DMS79 (cell line): ENCODE measurements around the gene UTP11.

Experiments
- DNase-seq: peaks from one replicate; lab custom pipeline; 2025; lab: John Stamatoyannopoulos, UW

The UTP11 gene

DNA sequence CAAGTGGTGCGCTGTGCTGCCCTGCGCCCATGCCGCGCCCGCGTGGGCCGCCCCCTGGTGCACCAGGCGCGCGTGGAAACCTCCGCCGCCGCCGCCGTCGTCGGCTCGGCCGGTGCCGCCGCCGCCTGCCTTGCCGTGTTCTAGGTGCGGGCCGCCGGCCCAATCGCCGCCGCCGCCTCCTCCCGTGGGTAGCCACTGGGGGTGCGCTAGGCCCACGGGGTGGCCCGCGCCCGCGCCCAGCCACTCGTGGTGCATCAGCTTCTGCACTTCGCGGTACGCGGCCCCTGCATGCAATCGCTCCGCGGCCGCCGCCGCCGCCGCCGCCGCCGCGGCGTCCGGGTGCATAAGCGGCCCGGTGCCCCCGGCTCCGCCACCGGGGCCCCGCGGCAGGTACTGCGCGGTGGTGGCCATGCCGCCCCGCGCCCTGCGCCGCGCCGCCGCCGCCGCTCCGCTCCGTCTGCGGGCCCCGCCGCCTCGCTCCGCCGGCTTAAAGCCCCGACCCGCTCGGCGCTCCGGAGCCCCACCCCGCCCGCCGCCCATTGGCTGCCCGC is 33.9 kb downstream of the UTP11 start, which contains the start of gene POU3F1:
POU3F1 (minus strand) TSS at position 461 of the 551 bp plus-strand sequence; CDS start at position 411, 50 bp downstream.
- no peak for DNase-seq

GRCh38 chr1:38046884-38047602 is 34.5 kb downstream of the UTP11 start:
- DNase-seq = peak; percentile 69

- no peak for DNase-seq
These were observed 35.1 kb downstream of the UTP11 start for GRCh38 chr1:38047603-38048141.

- DNase-seq = no peak
These were observed 38.0 kb downstream of the UTP11 start for GRCh38 chr1:38050397-38051078.

GRCh38 chr1:38051079-38051543 is 38.6 kb downstream of the UTP11 start:
- DNase-seq = no peak

DNA sequence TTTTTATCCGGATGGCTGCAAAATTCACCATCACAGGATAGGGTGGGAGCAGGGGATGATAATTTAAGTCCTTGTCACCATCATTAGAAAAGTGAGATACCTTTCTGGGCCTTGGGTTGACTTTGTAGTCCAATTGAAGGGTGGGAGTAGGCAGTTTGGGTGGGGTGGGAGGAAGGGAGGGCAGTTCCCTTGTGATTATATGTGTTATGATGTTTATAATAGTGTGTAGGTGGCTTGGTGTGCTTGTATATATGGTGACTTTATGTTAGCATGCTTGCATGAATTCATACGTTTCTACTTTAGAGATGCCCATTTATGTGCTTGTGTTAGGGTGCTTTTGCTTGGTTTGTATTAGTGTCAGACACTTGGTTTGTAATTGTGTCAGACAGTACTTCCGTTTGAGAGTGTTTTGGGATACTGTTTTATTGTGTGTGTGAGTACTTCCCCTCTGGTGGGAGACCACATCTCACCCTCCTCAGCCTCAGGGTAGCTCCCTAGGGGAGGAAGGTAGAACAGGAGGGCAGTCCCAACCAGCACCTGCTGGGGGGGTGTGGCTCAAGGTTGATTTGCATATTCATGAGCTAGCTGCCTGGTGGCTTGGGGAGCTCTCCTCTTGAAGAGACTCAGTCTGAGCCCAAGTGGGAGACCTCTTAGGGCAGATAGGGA is 40.3 kb downstream of the UTP11 start:
- DNase-seq = no peak

- DNase-seq = no peak
These were observed 41.0 kb downstream of the UTP11 start for GRCh38 chr1:38053416-38054091.

DNA sequence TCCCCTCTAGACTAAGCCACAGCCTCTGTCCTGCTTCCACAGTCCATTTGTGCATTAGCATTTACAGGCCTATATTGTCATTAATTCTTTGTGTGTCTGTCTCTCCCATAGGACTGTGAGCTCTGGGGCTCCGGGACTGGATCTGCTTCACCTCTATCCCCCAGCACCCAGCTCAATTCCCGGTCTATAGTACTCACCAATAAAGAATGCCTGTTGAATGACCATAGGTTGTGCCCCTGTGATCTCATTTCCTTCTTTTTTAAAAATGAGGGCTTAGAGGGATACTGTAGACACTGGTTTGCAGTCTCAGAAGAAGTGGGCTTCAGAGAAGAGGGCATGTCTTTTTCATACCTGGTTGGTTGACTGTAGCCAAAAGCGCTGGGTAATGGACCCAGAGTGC is 42.9 kb downstream of the UTP11 start:
- DNase-seq = no peak

DNA sequence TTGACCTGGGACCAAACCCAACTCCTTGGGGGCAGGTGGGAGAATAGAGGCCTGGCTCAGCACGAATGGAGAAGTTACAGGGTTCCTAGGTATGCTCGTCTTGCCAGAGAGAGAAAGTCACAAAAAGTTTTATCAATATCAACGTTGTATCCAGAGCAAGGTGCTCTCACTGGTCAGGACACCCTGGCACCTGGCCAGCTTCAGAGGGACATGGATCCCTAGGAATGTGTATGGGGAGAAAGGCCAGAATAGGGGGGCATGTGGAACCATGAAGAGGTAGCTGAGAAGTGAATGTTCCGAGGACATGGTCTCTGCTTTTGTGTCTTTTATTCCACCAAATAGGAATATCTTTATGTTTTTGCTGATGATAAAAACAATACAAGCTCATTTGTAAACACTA is 43.4 kb downstream of the UTP11 start:
- DNase-seq = no peak

DNA sequence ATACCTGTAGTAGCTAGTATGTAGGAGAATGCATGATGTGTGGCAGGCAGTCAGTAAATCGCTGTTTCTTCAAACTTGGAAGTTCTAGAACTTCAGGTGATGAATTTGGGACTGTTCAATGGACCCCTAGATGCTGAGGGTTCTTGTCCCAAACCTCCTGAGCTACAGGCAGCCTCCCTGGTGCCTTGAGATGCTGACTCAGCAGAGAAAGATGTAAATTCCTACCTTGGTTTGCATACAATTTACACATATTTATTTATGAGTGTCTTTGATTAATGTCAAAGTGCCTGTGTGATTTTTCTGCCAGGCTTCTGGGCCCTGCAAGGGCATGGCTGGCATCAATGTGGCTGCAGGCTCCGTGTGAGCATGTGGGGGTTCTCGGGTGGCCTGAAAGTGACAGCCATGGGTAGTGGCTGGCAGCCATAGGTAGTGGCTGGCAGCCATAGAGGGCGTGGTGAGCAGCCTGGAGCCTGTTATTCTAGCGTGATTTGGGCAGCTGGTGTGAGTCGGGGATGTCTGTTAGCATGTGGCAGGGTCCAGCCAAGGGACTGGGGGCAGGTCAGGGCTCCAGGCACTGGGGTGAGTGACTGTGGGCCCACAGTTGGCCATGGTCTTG is 47.2 kb downstream of the UTP11 start:
- no peak for DNase-seq

DNA sequence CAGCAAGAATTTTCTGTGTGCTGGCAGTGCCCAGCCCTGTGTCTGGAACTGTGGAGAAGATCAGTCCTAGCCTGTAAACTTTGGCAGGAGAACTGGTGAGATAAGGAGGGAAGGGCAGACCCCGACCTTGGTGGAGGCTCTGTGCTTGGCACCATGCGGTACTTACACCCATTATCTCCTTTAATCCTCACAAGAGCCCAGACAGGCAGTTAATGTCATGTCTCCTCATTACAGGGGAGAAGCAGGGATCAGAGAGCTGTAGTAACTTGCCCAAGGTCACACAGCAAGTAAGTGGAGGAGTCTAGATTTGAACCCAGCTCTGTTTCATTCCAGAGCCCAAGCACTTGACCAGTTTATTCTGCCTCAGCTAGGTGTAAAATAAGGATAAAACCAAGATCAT is 48.0 kb downstream of the UTP11 start:
- DNase-seq = no peak

- DNase-seq = no peak
These were observed 48.8 kb downstream of the UTP11 start for GRCh38 chr1:38061290-38061689.

- DNase-seq = no peak
These were observed 49.4 kb downstream of the UTP11 start for GRCh38 chr1:38061883-38062328.

DNA sequence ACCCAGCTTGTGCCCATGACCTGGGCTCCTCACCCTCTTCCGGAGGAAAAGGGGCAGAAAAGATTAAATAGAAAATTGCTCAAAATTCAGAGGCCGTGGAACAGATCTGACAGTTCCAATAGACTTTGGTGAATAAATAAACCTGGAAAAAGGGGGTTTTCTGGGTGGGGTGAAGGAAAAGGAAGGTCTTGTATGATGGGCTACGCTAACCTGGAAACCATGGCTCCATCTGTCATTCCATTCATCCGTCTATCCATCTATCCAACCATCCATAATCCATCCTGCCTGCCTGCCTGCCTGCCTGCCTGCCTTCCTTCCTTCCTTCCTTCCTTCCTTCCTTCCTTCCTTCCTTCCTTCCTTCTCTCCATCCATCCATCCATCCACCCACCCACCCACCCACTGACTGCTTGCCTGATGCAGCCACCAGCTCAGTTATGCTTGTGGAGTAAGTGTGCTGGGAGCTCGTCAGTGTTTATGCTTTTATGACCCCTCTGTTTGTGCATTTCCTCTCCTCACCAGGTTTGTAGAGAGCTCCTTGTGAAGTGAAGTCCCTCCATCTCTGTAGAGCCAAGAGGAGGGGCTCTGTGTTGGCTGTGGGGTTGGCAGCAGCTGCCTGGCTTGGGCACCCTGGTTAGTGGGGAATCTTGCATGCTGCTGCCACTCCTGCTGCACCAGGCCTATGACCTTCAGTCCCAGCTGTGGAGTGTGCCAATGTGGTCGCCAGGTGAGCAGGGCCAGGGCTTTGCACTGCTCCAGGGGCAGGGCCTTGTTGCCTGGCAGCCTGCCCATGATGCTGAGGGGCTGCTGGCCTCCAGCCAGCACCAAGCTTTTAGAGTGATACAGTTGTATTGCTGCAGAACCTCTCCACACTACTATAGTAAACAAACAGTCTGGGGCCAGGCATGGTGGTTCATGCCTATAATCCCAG is 50.1 kb downstream of the UTP11 start:
- peak; percentile 97 for DNase-seq

DNA sequence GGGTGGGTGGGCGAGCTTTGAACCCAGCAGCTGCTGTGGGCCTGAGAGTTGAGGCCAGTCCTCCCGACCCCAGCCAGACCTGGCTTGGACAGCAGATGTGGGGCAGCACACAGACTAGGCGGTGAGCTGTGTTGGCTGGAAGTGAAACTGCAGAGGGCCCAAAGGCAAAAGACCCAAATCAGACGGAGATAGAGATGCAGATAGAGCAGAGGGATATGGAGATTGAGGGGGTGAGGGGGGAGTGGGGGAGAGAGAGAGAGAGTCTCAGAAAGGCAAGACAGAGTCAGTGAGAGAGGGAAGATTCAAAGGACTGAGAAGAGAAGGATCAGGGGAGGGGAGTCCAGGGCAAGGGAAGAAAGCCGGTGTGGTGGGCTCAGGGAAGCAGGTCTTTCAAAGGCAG is 51.1 kb downstream of the UTP11 start:
- no peak for DNase-seq

- no peak for DNase-seq
These were observed 51.8 kb downstream of the UTP11 start for GRCh38 chr1:38064197-38064903.

DNA sequence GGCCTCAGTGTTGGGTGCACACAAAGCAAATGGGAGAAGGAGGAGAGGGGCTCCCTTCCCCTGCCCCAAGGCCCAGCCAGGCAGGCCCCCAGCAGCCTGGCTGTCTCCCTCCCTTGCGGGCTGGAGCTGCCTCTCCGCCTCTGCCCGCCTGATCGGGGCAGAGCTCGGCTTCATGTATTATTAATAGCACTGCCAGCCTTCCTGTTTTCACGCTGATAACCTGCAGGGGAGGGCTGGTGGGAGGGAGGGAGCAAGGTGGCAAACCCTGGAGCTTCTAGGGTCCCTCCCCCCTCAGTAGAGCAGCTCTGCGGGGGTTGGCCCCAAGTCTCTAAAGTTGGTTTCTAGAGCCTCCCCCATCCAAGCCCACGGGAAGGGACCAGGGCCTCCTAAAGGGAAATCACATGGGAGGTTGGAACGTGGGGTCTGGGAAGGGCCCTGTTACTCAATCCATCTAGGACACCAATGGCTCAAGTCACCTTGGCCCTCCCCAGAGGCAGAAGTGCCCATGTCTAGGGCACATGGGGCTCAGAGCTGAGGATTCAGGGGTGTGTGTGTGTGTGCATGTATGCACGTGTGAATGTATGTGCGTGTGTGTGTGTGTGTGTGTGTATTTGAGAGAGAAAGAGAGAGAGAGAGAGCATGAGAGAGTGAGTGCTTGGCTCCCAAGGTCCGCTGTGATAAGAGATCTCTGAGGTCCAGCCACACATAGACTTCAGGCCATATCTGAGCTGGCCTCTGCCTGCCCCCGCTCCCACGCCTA is 55.9 kb downstream of the UTP11 start:
- no peak for DNase-seq

GRCh38 chr1:38068980-38069340 is 56.4 kb downstream of the UTP11 start:
- no peak for DNase-seq
